K562 (cell line): Measurements from ENCODE around the gene CD96. TPM values are rescaled to one million over a fixed set of nuclear protein-coding genes. Genes with fewer than 3 reads are reported as not detected.

ENCODE experiments used
- ATAC-seq: fragments of 200-7000 bp; cut with Tn5 transposase; 3 replicates; pipeline ENCODE4 v1.9.1; 2020; ENCODE audit warnings: moderate library complexity
- BruUV-seq: library from RNA; stranded (reverse); fragments of 400-500 nt; replicated peaks from 2 replicates; lab custom pipeline; 2021; lab: Mats Ljungman, UMichigan
- CTCF ChIA-PET: fragments of 300-600 bp; formaldehyde crosslinking; extraction: SDS; loops from one replicate; lab custom pipeline; 2021; ENCODE audit warnings: low intra/inter-chr PET ratio; lab: Yijun Ruan, JAX
- POLR2A ChIA-PET: fragments of 300-600, 350-650 bp; sonication (Branson Sonifier 250); formaldehyde crosslinking; extraction: SDS; loops from one replicate; lab custom pipeline; 2021; ENCODE audit warnings: antibody characterized with exemption, inconsistent platforms; lab: Yijun Ruan, JAX
- DNase-seq, 4 experiments: peaks; one replicate each; pipeline versions ENCODE4 v3.0.0 to v3.0.0-alpha.2; 2011 to 2018; ENCODE audit warnings: low spot score in 3 of 4, mixed read lengths in 3 of 4; ENCODE audit errors: extremely low read depth in 1 of 4
- FAIRE-seq: peaks from 2 replicates; lab custom pipeline; 2011; peaks lifted over from hg19 to GRCh38; lab: Jason Lieb, UNC
- H2AFZ ChIP-seq: 2 replicates; pipeline ENCODE4 v1.6.0; 2011; ENCODE audit warnings: low read depth, low read length, control low read depth, inconsistent platforms
- H3K27ac ChIP-seq: fragments of 200-600 bp; 3 replicates; pipeline ENCODE4 v1.8.0; 2011; ENCODE audit warnings: low read depth, mild to moderate bottlenecking, control low read depth, inconsistent platforms, low read length, moderate library complexity, mixed read lengths; ENCODE audit errors: extremely low read depth
- H3K27me3 ChIP-seq, 2 experiments: fragments of 300-600 bp in 1 of 2; 2 replicates in 1 of 2; 3 replicates in 1 of 2; pipeline versions ENCODE4 v1.6.0 to v1.8.0; 2011; ENCODE audit warnings: inconsistent platforms in 2 of 2, low read length in 2 of 2, mild to moderate bottlenecking in 1 of 2, mixed read lengths in 1 of 2, moderate library complexity in 1 of 2; ENCODE audit not compliant: control insufficient read depth in 2 of 2, insufficient read depth in 2 of 2
- H3K36me3 ChIP-seq: fragments of 300-600 bp; 3 replicates; pipeline ENCODE4 v1.8.0; 2011; ENCODE audit warnings: mild to moderate bottlenecking, low read length, inconsistent platforms; ENCODE audit not compliant: control insufficient read depth, insufficient read depth
- H3K4me1 ChIP-seq, 2 experiments: fragments of 200-600 bp in 1 of 2; replicated peaks in 1 of 2; 2 replicates in 1 of 2; 3 replicates in 1 of 2; pipeline versions ENCODE4 v1.5.1 to v1.8.0; 2011; ENCODE audit warnings: inconsistent platforms in 2 of 2, low read length in 2 of 2, mild to moderate bottlenecking in 1 of 2, mixed read lengths in 1 of 2, moderate library complexity in 1 of 2; ENCODE audit not compliant: control insufficient read depth in 2 of 2, insufficient read depth in 2 of 2
- H3K4me2 ChIP-seq: 2 replicates; pipeline ENCODE4 v1.6.1; 2011; ENCODE audit warnings: low read length, control low read depth, inconsistent platforms, mixed read lengths; ENCODE audit not compliant: insufficient read depth
- H3K4me3 ChIP-seq: fragments of 200-600 bp; sonication (generic), shearing (Covaris generic); 2 replicates; pipeline ENCODE4 v1.5.1; 2016; ENCODE audit warnings: control low read depth, inconsistent platforms
- H3K79me2 ChIP-seq: fragments of 200-600 bp; 3 replicates; pipeline ENCODE4 v1.8.0; 2011; ENCODE audit warnings: low read length, inconsistent platforms; ENCODE audit not compliant: control insufficient read depth, insufficient read depth
- H3K9ac ChIP-seq, 2 experiments: 2 replicates each; pipeline versions ENCODE4 v1.6.0 to v1.6.1; 2011; ENCODE audit warnings: low read depth in 2 of 2, low read length in 2 of 2, control low read depth in 1 of 2, inconsistent platforms in 1 of 2, mild to moderate bottlenecking in 1 of 2, mixed read lengths in 1 of 2; ENCODE audit not compliant: insufficient read depth in 1 of 2
- H3K9me1 ChIP-seq: one replicate; pipeline ENCODE4 v1.6.0; 2011; ENCODE audit warnings: inconsistent platforms, mild to moderate bottlenecking, low read length, moderate library complexity; ENCODE audit not compliant: control insufficient read depth, insufficient read depth
- H3K9me3 ChIP-seq: replicated peaks from 2 replicates; pipeline ENCODE4 v1.5.1; 2011; ENCODE audit warnings: low read depth, low read length, inconsistent platforms; ENCODE audit not compliant: control insufficient read depth, insufficient read depth
- H4K20me1 ChIP-seq: replicated peaks from 2 replicates; pipeline ENCODE4 v1.6.1; 2011; ENCODE audit warnings: low read length, inconsistent platforms, mixed read lengths; ENCODE audit not compliant: control insufficient read depth, insufficient read depth
- CC2D1A ChIP-seq: fragments of 450-650 bp; IDR thresholded peaks from 2 replicates; pipeline ENCODE4 v1.6.1; 2017; ENCODE audit warnings: mild to moderate bottlenecking
- MAZ ChIP-seq, 2 experiments: fragments of 450-650 bp in 1 of 2; sonication (generic) in 1 of 2; formaldehyde crosslinking; IDR thresholded peaks in 1 of 2; conservative IDR thresholded peaks in 1 of 2; 2 replicates each; pipeline versions ENCODE4 v1.4.0 to v1.5.0; 2020; ENCODE audit warnings: mild to moderate bottlenecking in 1 of 2, missing genetic modification reagents in 1 of 2
- PCBP2 ChIP-seq: fragments of 200-400 bp; formaldehyde crosslinking; IDR thresholded peaks from 2 replicates; pipeline ENCODE4 v1.6.1; 2018; ENCODE audit warnings: low read length, low read depth, mild to moderate bottlenecking, moderate library complexity; ENCODE audit not compliant: poor library complexity, severe bottlenecking
- PHF21A ChIP-seq: fragments of 450-650 bp; IDR thresholded peaks from 2 replicates; pipeline ENCODE4 v1.6.1; 2017; ENCODE audit warnings: low read depth, borderline replicate concordance
- RHOXF2B ChIP-seq: fragments of 250-450 bp; sonication (Bioruptor Pico); conservative IDR thresholded peaks from 2 replicates; pipeline ENCODE4 v1.5.1; 2021
- SOX6 ChIP-seq: fragments of 450-650 bp; IDR thresholded peaks from 2 replicates; pipeline ENCODE4 v1.6.1; 2014; ENCODE audit warnings: mild to moderate bottlenecking
- TAF15 ChIP-seq: fragments of 200-400 bp; formaldehyde crosslinking; IDR thresholded peaks from 2 replicates; pipeline ENCODE4 v1.6.1; 2017; ENCODE audit warnings: mild to moderate bottlenecking, low read depth, low read length, moderate library complexity
- ZC3H11A ChIP-seq: IDR thresholded peaks from 2 replicates; pipeline ENCODE4 v1.6.1; 2012; ENCODE audit warnings: low read depth, low read length, improper control_type of control experiment
- ZNF232 ChIP-seq: sonication (generic); formaldehyde crosslinking; IDR thresholded peaks from 2 replicates; pipeline ENCODE4 v1.8.0; 2022; ENCODE audit warnings: mild to moderate bottlenecking, missing genetic modification reagents
- ZNF41 ChIP-seq: fragments of 250-450 bp; sonication (Bioruptor Pico); conservative IDR thresholded peaks from 2 replicates; pipeline ENCODE4 v1.4.0; 2020; ENCODE audit warnings: mild to moderate bottlenecking
- ZNF436 ChIP-seq: fragments of 250-450, 450-650 bp; sonication (Bioruptor Pico); formaldehyde crosslinking; IDR thresholded peaks from 2 replicates; pipeline ENCODE4 v1.7.0; 2020; ENCODE audit warnings: mild to moderate bottlenecking
- ZNF668 ChIP-seq: fragments of 250-450 bp; sonication (Bioruptor Pico); IDR thresholded peaks from 2 replicates; pipeline ENCODE4 v1.8.0; 2022; ENCODE audit warnings: mild to moderate bottlenecking, inconsistent platforms
- WGBS: fragments of 100-300 bp; shearing (Covaris generic); methylation state at CpG from one replicate; pipeline ENCODE4 v1.1.6; 2016; ENCODE audit warnings: low coverage, mixed read lengths; ENCODE audit not compliant: insufficient coverage; ENCODE audit errors: missing lambda C conversion rate; 5-methylcytosine and 5-hydroxymethylcytosine counted together
- in situ Hi-C: fragments of 300-500 bp; cut with MboI; formaldehyde crosslinking; loops from 4 replicates; pipeline ENCODE4 v1.15.0; 2018; ENCODE audit warnings: inconsistent platforms, mixed read lengths
- intact Hi-C: fragments of 100-400 bp; cut with micrococcal nuclease; formaldehyde crosslinking; loops from 2 replicates; pipeline ENCODE4 v1.14.2; 2022
- polyA plus RNA-seq, 8 experiments: library from polyadenylated mRNA; depleted of rRNA in 4 of 8; stranded (reverse) in 5 of 8; unstranded in 3 of 8; fragments of >200 nt; fragmentation: Nextera tagmentation in 2 of 8; fragmentation: Illumina TruSeq in 1 of 8; extraction: Ambion mirVana in 2 of 8; extraction: Trizol in 1 of 8; gene quantifications; 2 replicates each; pipeline versions ENCODE4 v1.2.1 to v1.2.3, GENCODE V29; 2011 to 2014; ENCODE audit warnings: inconsistent platforms in 1 of 8, missing spikeins in 1 of 8
- total RNA-seq, 7 experiments: library from RNA; depleted of rRNA in 6 of 7; stranded (reverse); fragments of >200 nt in 6 of 7; fragmentation: Illumina TruSeq in 2 of 7; extraction: Trizol in 2 of 7; gene quantifications; 2 replicates each; pipeline versions ENCODE4 v1.2.1 to v1.2.3, GENCODE V29; 2011 to 2021; ENCODE audit warnings: low replicate concordance in 1 of 7
- TF ChIP-seq, protein P1 (sequence below): fragments of 450-650 bp; IDR thresholded peaks from 2 replicates; pipeline ENCODE4 v1.7.0; 2016; ENCODE audit warnings: borderline replicate concordance
- TF ChIP-seq, protein P2 (sequence below): fragments of 450-650 bp; formaldehyde crosslinking; IDR thresholded peaks from 2 replicates; pipeline ENCODE4 v1.4.0; 2020; ENCODE audit warnings: mild to moderate bottlenecking, mixed read lengths
- TF ChIP-seq, protein P3 (sequence below): fragments of 150-350 bp; IDR thresholded peaks from 2 replicates; pipeline ENCODE4 v1.6.1; 2014; ENCODE audit warnings: low read depth, mild to moderate bottlenecking, low read length, borderline replicate concordance
- TF ChIP-seq, protein P4 (sequence below): fragments of 450-650 bp; formaldehyde crosslinking; conservative IDR thresholded peaks from 2 replicates; pipeline ENCODE4 v1.4.0; 2022; ENCODE audit warnings: mild to moderate bottlenecking, missing genetic modification characterization

The CD96 gene
- total and polyA plus RNA-seq, 9 of the 15 experiments (the other 6 are each of a cell fraction or from before 2014, with no cell fraction given) = 0.32 to 5.7 (median 1.2) TPM

DNA sequence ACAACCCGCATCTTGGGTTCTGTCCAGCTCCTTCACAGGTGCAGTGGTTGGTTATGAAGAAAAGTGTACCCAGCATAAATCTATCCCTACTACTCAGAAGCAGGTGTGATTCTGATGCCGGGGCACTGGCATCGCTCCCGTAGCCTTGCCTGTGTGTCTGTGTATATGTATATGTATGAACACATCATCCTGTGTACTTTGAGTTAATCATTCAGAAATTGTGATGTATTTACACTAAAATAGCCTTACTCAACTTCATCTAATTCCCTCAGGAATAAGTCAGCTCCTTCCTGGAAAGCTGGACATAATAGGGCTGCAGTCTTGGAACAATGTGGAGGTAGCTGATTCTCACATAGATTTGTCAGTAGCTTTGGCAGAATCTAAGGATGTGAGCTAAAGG is 59.8 kb downstream of the CD96 start:
- Histone ChIP-seq H3K4me2 (no peak overlapping the region), H3K79me2 (no peaks in the 10 kb centered on the region), H3K27ac (no peak overlapping the region), H2AFZ (no peak overlapping the region), H3K27me3 (no peaks in the 10 kb centered on the region), H3K9me1 (no peaks in the 10 kb centered on the region), H4K20me1 (no peaks in the 10 kb centered on the region), H3K9ac (no peak overlapping the region), H3K9me3 (no peaks in the 10 kb centered on the region), H3K4me1 (no peaks in the 10 kb centered on the region), H3K4me3 (no peak overlapping the region), H3K36me3 (no peaks in the 10 kb centered on the region)
- intact Hi-C loops (no loop called here), in situ Hi-C loops (no loop called here)
- WGBS = 2% methylated on average over 4 of the region's 4 CpGs
- ChIA-PET POLR2A (no interaction called here), CTCF (no interaction called here)
- DNase-seq = no peak
- no TSS peak for BruUV-seq
- ATAC-seq = no peak
- FAIRE-seq = no peak
- no peak for TF ChIP-seq ZNF668
- no peak for TF ChIP-seq ZNF436 (CRISPR knock-in tag)
- TF ChIP-seq PCBP2 = no peak
- no peak for TF ChIP-seq ZC3H11A
- no peak for TF ChIP-seq ZNF232 (CRISPR knock-in tag)
- no peak for TF ChIP-seq ZNF41
- TF ChIP-seq RHOXF2B = no peak
- no peak for TF ChIP-seq MAZ (CRISPR knock-in tag; conservative IDR thresholded peaks at IDR 0.05 in 1 of 2, IDR thresholded peaks at IDR 0.05 in 1 of 2)
- TF ChIP-seq, protein P1, sequence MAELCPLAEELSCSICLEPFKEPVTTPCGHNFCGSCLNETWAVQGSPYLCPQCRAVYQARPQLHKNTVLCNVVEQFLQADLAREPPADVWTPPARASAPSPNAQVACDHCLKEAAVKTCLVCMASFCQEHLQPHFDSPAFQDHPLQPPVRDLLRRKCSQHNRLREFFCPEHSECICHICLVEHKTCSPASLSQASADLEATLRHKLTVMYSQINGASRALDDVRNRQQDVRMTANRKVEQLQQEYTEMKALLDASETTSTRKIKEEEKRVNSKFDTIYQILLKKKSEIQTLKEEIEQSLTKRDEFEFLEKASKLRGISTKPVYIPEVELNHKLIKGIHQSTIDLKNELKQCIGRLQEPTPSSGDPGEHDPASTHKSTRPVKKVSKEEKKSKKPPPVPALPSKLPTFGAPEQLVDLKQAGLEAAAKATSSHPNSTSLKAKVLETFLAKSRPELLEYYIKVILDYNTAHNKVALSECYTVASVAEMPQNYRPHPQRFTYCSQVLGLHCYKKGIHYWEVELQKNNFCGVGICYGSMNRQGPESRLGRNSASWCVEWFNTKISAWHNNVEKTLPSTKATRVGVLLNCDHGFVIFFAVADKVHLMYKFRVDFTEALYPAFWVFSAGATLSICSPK = no peak
- TF ChIP-seq, protein P2, sequence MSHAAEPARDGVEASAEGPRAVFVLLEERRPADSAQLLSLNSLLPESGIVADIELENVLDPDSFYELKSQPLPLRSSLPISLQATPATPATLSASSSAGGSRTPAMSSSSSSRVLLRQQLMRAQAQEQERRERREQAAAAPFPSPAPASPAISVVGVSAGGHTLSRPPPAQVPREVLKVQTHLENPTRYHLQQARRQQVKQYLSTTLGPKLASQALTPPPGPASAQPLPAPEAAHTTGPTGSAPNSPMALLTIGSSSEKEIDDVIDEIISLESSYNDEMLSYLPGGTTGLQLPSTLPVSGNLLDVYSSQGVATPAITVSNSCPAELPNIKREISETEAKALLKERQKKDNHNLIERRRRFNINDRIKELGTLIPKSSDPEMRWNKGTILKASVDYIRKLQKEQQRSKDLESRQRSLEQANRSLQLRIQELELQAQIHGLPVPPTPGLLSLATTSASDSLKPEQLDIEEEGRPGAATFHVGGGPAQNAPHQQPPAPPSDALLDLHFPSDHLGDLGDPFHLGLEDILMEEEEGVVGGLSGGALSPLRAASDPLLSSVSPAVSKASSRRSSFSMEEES = no peak
- TF ChIP-seq CC2D1A = no peak
- no peak for TF ChIP-seq SOX6
- no peak for TF ChIP-seq PHF21A
- TF ChIP-seq, protein P3, sequence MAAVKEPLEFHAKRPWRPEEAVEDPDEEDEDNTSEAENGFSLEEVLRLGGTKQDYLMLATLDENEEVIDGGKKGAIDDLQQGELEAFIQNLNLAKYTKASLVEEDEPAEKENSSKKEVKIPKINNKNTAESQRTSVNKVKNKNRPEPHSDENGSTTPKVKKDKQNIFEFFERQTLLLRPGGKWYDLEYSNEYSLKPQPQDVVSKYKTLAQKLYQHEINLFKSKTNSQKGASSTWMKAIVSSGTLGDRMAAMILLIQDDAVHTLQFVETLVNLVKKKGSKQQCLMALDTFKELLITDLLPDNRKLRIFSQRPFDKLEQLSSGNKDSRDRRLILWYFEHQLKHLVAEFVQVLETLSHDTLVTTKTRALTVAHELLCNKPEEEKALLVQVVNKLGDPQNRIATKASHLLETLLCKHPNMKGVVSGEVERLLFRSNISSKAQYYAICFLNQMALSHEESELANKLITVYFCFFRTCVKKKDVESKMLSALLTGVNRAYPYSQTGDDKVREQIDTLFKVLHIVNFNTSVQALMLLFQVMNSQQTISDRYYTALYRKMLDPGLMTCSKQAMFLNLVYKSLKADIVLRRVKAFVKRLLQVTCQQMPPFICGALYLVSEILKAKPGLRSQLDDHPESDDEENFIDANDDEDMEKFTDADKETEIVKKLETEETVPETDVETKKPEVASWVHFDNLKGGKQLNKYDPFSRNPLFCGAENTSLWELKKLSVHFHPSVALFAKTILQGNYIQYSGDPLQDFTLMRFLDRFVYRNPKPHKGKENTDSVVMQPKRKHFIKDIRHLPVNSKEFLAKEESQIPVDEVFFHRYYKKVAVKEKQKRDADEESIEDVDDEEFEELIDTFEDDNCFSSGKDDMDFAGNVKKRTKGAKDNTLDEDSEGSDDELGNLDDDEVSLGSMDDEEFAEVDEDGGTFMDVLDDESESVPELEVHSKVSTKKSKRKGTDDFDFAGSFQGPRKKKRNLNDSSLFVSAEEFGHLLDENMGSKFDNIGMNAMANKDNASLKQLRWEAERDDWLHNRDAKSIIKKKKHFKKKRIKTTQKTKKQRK = no peak
- TF ChIP-seq, protein P4, sequence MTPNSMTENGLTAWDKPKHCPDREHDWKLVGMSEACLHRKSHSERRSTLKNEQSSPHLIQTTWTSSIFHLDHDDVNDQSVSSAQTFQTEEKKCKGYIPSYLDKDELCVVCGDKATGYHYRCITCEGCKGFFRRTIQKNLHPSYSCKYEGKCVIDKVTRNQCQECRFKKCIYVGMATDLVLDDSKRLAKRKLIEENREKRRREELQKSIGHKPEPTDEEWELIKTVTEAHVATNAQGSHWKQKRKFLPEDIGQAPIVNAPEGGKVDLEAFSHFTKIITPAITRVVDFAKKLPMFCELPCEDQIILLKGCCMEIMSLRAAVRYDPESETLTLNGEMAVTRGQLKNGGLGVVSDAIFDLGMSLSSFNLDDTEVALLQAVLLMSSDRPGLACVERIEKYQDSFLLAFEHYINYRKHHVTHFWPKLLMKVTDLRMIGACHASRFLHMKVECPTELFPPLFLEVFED (CRISPR knock-in tag) = no peak
- no peak for TF ChIP-seq TAF15
